ENCODE measurements around the gene SLC31A2.
"Not testable (repeated sequence)": the region's sequence is repeated elsewhere in the genome, so short reads cannot be mapped to it uniquely, and the experiment has no call there.

The SLC31A2 gene

GRCh38 chr9:113143432-113144227 lies 7.2 kb upstream of the SLC31A2 start:
- no peak for DNase-seq (ENCODE audit: low read depth)
- no peak overlapping the region for H3K4me3 ChIP-seq (ENCODE audit: low read depth, low read length)
- TF ChIP-seq, protein P1, sequence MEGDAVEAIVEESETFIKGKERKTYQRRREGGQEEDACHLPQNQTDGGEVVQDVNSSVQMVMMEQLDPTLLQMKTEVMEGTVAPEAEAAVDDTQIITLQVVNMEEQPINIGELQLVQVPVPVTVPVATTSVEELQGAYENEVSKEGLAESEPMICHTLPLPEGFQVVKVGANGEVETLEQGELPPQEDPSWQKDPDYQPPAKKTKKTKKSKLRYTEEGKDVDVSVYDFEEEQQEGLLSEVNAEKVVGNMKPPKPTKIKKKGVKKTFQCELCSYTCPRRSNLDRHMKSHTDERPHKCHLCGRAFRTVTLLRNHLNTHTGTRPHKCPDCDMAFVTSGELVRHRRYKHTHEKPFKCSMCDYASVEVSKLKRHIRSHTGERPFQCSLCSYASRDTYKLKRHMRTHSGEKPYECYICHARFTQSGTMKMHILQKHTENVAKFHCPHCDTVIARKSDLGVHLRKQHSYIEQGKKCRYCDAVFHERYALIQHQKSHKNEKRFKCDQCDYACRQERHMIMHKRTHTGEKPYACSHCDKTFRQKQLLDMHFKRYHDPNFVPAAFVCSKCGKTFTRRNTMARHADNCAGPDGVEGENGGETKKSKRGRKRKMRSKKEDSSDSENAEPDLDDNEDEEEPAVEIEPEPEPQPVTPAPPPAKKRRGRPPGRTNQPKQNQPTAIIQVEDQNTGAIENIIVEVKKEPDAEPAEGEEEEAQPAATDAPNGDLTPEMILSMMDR (IDR thresholded peaks at IDR 0.05; ENCODE audit: low read depth, low read length, missing control alignments): no peak

GRCh38 chr9:113148372-113148705 lies 2.5 kb upstream of the SLC31A2 start:
- no peak overlapping the region for H3K4me3 ChIP-seq (ENCODE audit: low read depth, low read length)
- TF ChIP-seq, protein P1 (IDR thresholded peaks at IDR 0.05; ENCODE audit: low read depth, low read length, missing control alignments): no peak
- no peak for DNase-seq (ENCODE audit: low read depth)

GRCh38 chr9:113148781-113149510 lies 1.9 kb upstream of the SLC31A2 start:
- no peak overlapping the region for H3K4me3 ChIP-seq (ENCODE audit: low read depth, low read length)
- TF ChIP-seq, protein P1 (IDR thresholded peaks at IDR 0.05; ENCODE audit: low read depth, low read length, missing control alignments): no peak
- DNase-seq (ENCODE audit: low read depth): no peak

DNA sequence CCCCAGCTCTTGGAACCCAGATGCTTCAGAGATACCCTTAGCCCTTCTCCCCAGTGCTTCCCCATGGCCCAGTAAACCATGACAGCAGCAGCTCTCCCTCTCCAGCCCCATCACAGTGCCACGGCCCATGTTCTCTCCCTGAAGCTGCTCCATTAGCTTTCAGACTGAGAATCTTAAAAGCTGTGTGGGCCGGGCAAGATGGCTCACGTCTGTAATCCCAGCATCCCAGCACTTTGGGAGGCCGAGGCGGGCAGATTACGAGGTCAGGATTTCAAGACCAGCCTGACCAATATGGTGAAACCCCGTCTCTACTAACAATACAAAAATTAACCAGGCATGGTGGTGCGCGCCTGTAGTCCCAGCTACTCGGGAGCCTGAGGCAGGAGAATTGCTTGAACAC lies 1.2 kb upstream of the SLC31A2 start:
- H3K4me3 ChIP-seq (ENCODE audit: low read depth, low read length); DNase-seq (ENCODE audit: low read depth): not testable (repeated sequence)

DNA sequence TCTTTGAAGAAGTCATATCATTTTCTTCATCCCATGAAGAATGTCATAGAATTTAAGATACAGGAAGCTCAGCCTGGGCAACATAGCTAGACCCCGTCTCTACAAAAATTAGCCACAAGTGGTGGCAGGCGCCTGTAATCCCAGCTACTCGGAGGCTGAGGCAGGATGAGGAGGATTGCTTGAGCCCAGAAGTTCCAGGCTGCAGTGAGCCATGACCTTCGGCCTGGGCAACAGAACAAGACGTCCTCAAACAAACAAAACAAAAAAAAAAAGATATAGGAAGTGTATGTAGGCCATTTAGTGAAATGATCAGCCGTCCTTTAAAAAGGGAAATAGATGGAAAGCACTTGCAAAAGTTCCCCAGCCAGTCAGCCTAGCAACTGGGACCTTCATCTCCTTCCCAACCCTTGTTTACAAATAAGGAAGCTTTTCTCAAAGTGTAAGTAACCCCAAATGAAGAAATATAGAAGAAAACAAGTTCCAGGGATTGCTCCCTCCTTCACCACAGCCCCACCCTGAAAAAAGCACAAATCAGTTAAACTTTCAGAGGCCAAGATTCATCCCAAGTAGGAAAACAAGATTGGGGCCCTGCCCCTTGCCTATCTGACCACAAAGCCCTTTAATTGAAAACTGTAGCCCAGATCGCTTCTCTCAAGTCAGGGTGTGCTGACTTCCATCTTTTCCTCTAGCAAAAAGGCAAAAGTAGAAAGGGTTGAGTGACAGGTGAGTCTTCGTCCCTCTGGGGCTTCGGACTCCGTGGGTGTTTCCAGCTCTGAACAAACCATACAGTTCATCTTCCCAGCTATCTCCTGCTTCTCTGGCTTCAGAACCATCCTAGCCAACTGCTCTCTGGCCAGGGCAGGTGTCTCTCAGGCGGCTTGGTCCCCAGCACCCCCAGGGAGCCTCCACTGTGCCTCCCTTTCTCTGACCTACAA lies 1.2 kb downstream of the SLC31A2 start:
- peak overlapping the region; percentile 79; the same call in 1 of the 2 replicates for H3K4me3 ChIP-seq (ENCODE audit: low read depth, low read length)
- DNase-seq (ENCODE audit: low read depth): no peak
- TF ChIP-seq, protein P1 (IDR thresholded peaks at IDR 0.05; ENCODE audit: low read depth, low read length, missing control alignments): no peak

DNA sequence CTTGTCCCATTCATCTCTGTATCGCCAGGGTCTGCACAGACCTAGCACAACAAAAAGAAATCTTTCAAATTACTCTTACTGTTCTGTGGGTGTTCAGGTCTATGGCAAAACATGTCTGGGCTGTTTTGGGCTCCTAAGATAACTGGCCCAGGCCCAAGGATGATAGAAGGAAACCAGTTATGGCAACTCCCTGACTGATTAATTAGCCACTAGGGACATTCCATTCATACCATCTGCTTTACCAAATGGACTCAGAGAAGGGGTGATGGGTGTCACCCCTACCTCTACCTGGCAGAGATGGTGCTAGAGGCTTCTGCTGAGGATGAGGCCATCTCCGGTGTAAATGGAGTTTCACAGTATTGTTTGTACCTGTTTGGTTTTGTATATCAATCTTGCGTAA lies 1.9 kb downstream of the SLC31A2 start:
- no peak overlapping the region for H3K4me3 ChIP-seq (ENCODE audit: low read depth, low read length)
- DNase-seq (ENCODE audit: low read depth): no peak
- TF ChIP-seq, protein P1 (IDR thresholded peaks at IDR 0.05; ENCODE audit: low read depth, low read length, missing control alignments): peak; percentile 24

DNA sequence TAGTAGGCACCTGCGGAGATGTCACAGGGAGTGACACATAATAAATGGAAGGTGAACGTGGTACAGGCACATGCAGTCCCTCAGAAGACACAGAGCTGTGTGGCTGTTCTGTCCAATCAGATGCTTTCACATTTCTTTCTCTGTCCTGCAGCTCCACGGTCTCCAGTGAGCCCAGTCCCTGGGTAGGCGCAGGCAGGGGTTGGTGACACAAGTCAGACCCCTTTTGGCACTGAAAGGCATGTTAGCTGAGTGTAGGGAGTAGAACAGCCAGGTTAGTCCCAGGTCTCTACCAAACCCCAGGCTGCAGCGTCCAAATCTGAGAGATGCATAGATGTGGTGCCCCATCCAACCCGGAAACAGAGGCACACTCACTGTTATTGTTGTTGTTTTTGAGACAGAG lies 2.8 kb downstream of the SLC31A2 start:
- no peak overlapping the region for H3K4me3 ChIP-seq (ENCODE audit: low read depth, low read length)
- TF ChIP-seq, protein P1 (IDR thresholded peaks at IDR 0.05; ENCODE audit: low read depth, low read length, missing control alignments): no peak
- no peak for DNase-seq (ENCODE audit: low read depth)

All from GM12864 (cell line).